HG03439 (cell line): ENCODE measurements around the gene DLEC1.
"Not testable (repeated sequence)": the region's sequence is repeated elsewhere in the genome, so short reads cannot be mapped to it uniquely, and the experiment has no call there.

ENCODE experiments used
- ATAC-seq: cut with Tn5 transposase; IDR thresholded peaks from one replicate; pipeline ENCODE4 v1.9.1; 2021; ENCODE audit warnings: mild to moderate bottlenecking, moderate library complexity; ENCODE audit not compliant: unreplicated experiment

Gene DLEC1

DNA sequence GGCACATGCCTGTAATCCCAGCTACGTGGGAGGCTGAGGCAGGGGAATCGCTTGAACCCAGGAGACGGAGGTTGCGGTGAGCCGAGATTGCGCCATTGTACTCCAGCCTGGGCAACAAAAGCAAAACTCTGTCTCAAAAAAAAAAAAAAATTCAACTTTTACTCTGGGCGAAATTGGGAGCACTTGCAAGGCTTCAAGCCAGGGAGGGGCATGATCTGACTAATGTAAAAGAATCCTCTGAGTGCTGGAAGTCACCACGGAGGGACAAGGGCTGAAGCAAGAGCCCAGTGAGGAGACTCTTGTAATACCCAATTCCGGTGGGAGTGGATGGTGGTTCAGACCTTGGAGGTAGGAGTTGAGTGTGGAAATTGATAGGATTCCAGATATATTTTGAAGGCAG lies 4.7 kb upstream of the DLEC1 start:
- not testable (repeated sequence) for ATAC-seq

DNA sequence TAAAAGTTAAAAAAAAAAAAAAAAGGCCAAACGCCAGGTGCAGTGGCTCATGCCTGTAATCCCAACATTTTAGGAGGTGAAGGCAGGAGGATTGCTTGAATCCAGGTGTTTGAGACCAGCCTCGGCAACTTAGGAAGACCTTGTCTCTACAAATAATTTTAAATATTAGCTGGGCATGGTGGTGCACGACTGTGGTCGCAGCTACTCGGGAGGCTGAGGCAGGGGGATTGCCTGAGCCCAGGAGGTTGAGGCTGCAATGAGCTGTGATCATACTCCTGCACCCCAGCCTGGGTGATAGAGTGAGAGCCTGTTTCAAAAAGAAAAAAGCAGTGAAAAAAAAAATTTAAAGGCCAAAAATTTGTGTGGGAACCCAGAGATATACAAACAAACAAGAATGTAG lies 2.7 kb upstream of the DLEC1 start:
- ATAC-seq = no peak

DNA sequence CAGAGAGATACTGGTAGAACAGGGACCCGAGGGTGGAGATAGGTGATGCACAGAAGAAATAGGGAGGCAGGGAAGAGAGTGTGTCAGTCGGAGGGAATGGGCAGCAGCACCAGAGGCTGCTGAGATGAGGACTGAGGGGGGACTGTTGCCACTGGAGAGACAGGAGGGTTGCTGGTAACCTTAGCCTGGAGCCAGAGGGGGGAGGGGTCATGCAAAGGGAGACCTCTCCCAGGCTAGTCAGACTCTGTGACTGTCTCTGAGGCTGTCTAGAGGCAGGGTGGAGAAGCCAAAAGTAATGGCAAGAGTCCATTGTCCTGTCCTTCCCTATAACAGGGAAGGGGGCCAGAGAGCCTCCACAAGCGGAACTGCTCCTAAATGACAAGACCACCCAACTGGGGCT lies 2.1 kb upstream of the DLEC1 start:
- ATAC-seq = no peak

DNA sequence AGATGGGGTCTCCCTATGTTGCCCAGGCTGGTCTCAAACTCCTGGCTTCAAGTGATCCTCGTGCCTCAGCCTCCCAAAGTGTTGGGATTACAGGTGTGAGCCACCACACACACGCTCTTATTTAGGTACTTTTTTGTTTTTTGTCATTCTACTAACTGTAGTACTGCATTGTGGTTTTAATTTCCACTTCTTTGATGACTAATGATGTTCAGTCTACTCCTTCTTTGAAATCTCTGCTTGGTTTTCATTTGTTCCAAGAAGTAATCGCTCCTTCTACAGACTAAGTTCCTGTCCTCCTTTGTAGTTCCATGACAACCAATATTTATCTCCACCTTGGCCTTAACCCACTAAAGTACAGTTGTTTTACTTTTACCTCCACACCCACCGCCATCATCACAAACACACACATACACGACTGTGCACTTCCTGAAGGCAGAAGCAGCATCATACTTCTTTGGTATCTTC lies 529 bp upstream of the DLEC1 start:
- ATAC-seq = no peak

DNA sequence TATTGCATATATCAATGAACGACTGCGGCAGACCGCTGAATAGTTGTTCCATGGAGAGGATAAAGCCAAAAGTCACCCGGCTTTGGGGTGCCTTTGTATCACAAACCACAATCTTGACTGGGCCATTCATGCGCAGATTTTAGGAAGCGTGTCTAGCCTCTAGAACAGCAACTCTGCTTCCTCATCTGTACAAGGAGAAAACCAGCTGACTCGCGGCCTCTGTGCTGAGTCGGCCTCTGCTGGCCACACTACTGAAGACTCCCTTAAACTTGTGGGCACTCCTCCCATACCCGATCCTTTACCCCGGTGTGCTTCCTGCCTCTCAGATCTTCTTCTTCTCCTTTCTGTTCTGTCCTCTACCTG lies 872 bp downstream of the DLEC1 start:
- ATAC-seq = no peak

DNA sequence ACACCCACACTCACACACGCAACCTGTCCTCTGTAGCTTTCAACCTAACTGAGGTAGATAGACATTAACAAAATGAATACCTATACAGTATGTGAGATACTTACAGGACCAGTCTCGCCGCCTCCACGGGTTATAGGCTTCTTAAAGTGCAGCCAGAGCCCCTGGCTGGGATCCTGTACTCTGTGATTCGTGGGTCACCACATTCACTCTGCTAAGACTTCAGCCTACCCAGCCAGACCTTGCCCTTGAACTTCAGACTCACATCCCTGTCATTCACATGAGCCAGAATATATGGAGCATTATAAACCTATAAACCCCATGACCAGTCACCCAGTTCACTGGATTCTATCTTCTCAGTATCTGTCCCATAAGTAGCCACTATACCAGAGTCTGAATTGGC lies 1.4 kb downstream of the DLEC1 start:
- ATAC-seq = no peak

DNA sequence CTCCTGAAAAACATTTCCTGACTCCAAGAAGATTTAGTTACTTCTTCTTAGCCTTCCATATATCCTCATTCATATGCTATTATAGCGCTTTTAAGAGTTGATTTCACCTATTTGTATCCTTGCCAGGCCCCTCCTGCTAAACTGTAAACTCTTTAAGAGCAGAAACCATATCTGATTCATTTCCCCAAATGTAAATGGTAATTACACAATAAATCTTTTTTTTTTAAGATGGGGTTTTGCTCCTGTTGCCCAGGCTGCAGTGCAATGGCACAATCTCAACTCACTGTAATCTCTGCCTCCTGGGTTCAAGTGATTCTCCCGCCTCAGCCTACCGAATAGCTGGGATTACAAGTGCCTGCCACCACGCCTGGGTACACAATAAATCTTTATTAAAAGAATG lies 4.5 kb downstream of the DLEC1 start:
- ATAC-seq = no peak

DNA sequence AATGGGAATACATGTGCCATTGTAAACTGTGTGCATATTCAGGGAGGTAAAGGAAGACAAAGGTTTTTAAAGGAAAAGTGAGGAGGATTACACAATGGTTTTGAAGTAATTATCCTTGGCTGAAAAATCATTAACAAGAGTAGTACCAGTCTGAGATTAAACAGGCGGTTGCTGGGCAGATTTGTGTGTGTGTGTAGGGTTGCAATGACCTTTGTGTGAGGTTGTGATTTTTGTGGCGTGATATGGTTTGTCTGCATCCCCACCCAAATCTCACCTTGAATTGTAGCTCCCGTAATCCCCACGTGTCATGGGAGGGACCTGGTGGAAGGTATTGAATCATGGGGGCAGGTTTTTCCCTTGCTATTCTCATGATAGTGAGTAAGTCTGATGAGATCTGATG lies 7.0 kb downstream of the DLEC1 start:
- ATAC-seq = no peak

DNA sequence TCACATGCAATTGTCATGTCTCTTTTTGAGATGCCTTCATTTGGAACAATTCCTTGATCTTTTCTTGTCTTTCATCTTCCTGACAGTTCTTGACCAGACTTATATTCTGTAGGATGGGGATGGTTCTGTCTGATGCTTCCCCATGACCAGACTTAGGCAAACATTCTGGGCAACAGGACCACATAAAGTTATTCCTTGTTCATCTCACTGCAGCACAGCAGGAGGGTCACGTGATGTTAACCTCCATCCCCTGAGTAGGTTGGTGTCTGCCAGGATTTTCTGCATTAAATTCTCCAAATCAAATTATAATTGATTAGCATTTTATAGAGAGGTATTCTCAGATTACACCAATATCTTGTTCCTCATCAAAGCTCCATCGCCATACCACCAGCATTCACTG lies 7.8 kb downstream of the DLEC1 start:
- no peak for ATAC-seq

DNA sequence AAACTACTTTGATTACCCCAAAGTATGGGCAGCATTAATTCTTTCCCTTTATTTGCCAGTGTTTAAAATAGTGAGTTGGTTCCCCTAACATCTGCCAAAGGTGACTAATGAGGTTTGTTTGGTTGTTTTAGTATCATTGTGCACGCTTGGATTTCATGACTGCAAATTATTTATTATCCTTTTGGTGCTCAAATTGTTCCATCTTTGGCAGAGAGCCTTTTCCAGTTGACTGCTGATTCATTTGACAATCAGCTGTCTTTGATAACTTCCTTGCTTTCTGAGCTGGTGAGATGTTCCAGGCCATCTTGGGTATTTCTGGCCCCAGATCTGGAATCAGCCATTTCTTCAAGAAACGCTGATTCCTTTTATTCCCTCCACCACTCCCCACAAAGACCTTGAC lies 8.9 kb downstream of the DLEC1 start:
- no peak for ATAC-seq

DNA sequence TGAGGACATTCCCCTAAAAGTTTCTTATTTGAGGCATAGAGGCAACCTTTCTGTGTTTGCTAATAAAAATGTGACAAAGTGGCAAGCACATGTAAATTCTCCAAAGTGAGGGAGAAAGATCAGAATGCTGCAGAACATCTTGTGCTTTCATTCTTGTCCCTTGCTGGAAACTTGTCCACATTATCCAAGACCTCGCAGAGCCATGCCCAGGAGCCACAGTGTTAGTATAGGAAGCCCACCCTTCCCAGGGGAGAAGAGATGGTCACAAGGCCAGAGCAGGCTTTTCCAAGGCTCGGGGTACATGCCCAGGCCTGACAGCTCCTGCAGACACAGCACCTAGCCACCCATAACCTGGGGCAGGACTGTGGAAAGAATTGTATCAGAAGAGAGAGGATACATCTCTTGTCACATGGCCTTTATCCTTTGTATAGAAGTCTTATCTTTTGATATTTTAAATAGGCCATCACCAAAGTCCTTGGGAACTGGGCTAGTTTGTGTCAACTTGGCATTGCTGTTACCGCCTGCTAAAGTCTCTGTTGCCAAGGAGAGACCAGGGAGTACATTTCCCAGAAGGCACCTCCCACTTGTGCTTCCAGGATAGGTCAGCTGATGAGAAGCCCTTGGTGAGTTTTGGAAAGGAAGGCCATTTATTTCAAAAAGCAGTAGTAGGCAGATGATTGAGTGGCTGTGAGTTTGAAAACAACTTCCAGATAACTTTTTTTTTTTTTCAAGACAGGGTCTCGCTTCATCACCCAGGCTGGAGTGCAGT lies 10.5 kb downstream of the DLEC1 start:
- no peak for ATAC-seq

DNA sequence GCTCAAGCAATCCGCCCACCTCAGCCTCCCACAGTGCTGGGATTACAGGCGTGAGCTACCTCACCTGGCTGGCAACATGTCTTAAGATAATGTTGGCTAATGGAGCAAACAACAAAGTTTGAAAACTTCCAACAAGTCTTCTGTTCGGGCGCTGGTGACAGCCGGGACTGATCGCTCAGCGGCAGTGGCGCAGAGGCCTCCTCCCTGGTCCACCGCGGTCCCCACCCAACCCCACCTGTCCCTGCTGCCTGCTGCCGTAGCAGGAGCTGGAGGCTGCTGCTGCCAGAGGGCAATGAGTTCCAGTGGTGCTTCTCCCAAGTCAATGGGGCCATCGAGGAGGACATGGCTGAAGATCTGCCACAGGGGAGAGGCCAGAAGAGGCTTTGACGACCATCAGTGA lies 12.1 kb downstream of the DLEC1 start:
- no peak for ATAC-seq

DNA sequence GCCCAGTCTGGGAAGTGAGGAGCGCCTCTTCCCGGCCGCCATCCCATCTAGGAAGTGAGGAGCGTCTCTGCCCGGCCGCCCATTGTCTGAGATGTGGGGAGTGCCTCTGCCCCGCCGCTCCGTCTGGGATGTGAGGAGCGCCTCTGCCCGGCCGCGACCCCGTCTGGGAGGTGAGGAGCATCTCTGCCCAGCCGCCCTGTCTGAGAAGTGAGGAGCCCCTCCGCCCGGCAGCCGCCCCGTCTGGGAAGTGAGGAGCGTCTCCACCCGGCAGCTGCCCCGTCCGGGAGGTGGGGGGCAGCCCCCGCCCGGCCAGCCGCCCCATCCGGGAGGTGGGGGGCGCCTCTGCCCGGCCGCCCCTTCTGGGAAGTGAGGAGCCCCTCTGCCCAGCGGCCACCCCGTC lies 14.3 kb downstream of the DLEC1 start:
- ATAC-seq = not testable (repeated sequence)

DNA sequence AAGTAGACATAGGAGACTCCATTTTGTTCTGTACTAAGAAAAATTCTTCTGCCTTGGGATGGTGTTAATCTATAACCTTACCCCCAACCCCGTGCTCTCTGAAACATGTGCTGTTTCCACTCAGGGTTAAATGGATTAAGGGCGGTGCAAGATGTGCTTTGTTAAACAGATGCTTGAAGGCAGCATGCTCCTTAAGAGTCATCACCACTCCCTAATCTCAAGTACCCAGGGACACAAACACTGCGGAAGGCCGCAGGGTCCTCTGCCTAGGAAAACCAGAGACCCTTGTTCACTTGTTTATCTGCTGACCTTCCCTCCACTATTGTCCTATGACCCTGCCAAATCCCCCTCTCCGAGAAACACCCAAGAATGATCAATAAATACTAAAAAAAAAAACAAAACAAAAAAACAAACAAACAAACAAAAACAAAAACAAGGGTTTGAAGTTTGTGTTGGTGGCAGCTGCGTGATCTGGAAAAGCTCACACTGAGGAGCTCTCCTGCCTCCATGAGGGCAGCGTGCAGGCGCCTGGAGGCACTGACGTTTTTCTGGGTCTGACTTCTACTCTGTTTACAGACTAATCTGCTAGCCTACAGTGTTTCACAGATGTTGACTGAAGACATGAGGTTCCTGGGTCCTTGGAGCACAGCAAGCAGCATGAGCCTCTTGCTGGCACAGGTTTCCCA lies 14.9 kb downstream of the DLEC1 start:
- ATAC-seq = not testable (repeated sequence)

DNA sequence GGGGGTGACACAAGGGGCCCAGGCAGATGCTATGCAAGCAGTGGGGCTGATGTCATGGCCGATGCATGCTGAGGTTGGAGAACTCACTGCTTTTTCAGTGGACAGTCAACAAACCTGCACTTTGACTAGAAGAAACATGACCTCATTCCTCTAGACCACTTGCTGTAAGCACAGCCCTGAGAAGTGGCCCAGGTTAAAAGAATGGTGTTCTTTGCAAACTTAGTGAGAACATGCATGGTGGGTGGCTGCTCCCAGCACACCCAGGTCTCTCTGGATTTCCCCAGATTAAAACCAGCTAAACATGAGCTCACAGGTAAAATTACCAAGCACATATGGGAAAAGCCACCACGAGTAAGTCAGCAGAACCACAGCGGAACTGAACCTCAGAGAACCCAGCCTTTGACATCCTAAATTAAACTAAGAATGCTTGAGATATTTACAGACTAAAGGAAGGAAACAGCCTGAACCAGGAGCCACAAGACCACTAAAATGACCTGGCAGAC lies 15.5 kb downstream of the DLEC1 start:
- no peak for ATAC-seq

DNA sequence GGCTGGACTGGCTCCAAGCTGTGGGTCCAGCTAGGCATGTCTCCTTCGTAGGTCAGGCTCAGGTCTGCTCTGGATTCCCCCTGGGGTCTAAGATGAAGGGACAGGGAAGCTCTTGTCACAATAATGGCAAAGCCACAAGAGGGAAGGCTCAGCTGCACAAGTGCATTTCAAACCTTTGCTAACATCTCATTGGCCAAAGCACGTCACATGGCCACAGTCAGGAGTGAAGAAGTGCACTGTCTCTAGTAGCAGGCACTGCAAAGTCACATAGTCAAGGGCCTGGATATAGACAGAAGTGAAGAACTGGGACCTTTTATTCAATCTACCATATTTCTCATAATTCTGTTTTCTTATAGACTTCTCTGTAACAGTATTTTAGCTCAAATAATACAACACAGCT lies 20.1 kb downstream of the DLEC1 start:
- no peak for ATAC-seq

DNA sequence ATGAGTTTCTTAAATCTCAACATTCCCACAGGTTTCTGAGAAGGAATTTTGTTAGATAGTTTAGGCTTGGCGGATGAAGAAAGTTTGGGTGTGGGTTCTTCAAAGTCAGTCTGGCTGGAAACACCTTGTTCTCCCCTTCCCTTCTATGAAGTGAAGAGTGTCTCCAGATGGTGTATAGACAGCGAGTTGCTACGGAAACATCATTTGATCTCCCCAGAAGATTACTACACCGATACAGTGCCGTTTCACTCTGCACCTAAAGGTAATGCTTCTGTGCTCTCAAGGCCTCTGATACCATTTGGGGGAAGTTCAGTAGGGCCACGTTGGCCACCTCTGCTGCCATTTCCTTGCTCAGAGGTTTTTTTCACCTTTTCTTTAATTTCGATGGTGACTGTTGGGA lies 20.6 kb downstream of the DLEC1 start:
- ATAC-seq = no peak

DNA sequence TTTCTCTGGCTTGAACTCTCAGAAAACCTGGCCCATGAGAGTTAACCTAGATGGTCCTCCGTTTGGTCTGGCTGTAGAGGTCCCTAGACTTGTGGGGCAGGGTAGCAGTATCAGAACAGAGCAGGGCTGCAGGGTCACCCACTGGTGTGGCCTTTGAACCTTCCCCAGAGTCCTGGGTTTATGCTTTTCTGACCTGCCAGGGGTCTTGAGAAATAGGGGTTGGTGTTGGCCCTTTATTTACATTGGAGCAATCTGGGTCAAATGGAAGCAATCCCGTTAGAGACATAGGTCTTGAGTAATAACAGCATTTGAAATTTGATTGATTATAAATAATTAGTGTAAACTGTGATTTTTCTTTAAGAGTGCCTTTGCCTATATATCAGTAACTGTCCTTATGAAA lies 23.8 kb downstream of the DLEC1 start:
- ATAC-seq = no peak

DNA sequence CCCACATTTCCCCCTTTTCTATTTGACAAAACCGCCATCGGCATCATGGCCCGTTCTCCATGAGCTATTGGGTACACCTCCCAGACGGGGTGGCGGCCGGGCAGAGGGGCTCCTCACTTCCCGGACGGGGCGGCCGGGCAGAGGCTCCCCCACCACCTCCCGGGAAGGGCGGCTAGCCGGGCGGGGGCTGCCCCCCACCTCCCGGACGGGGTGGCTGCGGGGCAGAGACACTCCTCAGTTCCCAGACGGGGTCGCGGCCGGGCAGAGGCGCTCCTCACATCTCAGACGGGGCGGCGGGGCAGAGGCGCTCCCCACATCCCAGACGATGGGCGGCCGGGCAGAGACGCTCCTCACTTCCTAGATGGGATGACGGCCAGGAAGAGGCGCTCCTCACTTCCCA lies 25.4 kb downstream of the DLEC1 start:
- not testable (repeated sequence) for ATAC-seq

DNA sequence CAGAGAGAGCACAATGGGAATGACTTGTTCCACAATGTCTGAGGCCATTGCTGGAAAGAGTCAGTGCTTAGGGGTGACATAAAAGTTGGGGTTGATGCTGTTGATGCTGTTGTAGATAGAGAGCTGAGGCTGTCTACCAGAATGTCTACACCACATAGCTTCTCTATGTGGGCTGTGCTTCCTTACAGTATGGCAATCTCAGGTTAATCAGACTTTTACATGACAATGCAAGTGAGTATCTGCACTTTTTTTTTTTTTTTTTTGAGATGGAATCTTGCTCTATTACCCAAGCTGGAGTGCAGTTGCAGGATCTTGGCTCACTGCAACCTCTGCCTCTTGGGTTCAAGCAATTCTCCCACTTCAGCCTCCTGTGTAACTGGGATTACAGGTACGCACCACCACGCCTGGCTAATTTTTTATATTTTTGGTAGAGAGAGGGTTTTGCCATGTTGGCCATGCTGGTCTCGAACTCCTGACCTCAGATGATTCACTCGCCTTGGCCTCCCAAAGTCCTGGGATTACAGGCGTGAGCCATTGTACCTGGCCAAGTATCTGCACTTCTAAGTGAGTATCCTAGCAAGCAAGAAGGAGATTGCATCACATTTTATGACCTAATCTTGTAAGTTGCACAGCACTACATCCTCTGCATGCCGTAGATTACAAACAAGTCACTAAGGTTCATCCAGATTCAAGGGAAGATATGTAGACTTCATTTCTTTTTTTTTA lies 28.7 kb downstream of the DLEC1 start:
- no peak for ATAC-seq

DNA sequence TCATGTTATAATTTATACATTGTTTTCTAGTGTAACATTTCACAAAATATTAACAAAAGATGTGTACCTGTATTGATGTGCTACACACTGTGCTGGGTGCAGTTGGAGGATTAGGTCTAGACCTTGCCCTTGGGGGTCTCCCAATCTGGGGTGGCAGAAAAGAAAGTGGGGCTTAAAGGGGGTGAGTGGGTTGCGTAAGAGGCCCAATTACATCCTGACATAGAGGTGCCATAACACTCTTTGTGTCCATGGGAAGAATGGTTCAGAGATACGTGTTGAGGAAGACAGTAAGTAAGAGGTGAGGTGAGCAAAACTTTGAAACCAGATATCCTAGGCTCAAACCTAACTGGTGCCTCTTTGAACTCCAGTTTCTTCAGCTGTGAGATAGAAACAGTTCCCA lies 31.0 kb downstream of the DLEC1 start:
- ATAC-seq = no peak

DNA sequence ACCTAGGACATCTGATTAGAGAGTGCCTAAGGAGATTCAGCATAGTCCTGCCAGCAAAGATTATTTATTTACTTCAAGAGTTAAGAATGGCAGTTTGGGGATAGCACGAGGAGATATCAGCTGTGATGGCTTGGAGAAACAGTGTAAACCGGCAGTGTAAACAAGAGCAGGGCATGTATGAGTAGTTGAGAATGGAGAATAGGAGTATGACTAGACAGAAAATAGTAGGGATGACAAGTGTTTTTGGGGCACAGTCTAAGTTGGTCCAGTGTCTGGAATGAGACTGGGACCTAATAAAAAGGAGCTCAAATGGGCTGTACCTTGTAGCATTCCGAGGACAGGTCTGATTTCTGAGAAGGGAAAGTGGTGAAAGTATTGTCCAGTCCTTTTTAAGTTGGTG lies 38.1 kb downstream of the DLEC1 start:
- not testable (repeated sequence) for ATAC-seq
